HepG2 (cell line): ENCODE measurements around the gene AK8. TPM values are rescaled to one million over a fixed set of nuclear protein-coding genes. Genes with fewer than 3 reads are reported as not detected.

Experiments
- ATAD3A ChIP-seq: sonication (generic); formaldehyde crosslinking; IDR thresholded peaks from 2 replicates; pipeline ENCODE4 v1.4.0; 2020; ENCODE audit warnings: missing genetic modification reagents
- DZIP1 ChIP-seq: sonication (generic); formaldehyde crosslinking; IDR thresholded peaks from 2 replicates; pipeline ENCODE4 v1.5.0; 2020; ENCODE audit warnings: mild to moderate bottlenecking, missing genetic modification reagents
- FIP1L1 ChIP-seq: fragments of 200-400 bp; formaldehyde crosslinking; IDR thresholded peaks from 2 replicates; pipeline ENCODE4 v1.6.1; 2018; ENCODE audit warnings: low read depth, mild to moderate bottlenecking, low read length, moderate library complexity, borderline replicate concordance; ENCODE audit not compliant: insufficient read depth
- FOXM1 ChIP-seq: sonication (generic); formaldehyde crosslinking; IDR thresholded peaks from 2 replicates; pipeline ENCODE4 v1.5.0; 2020; ENCODE audit warnings: missing genetic modification reagents
- GABPB1 ChIP-seq: IDR thresholded peaks from 2 replicates; pipeline ENCODE4 v1.6.1; 2016; ENCODE audit warnings: mild to moderate bottlenecking, missing genetic modification reagents, moderate library complexity, missing compliant biosample characterization
- GATAD2A ChIP-seq: IDR thresholded peaks from 2 replicates; pipeline ENCODE4 v1.6.1; 2016
- NCOA5 ChIP-seq: sonication (generic); formaldehyde crosslinking; IDR thresholded peaks from 2 replicates; pipeline ENCODE4 v1.4.0; 2020; ENCODE audit warnings: missing genetic modification reagents
- RARA ChIP-seq: IDR thresholded peaks from 2 replicates; pipeline ENCODE4 v1.6.1; 2016; ENCODE audit warnings: missing genetic modification reagents, missing compliant biosample characterization
- SMC3 ChIP-seq: IDR thresholded peaks from 2 replicates; pipeline ENCODE4 v1.6.1; 2011; ENCODE audit warnings: low read length, improper control_type of control experiment
- SOX5 ChIP-seq: IDR thresholded peaks from 2 replicates; pipeline ENCODE4 v1.6.1; 2016; ENCODE audit warnings: borderline replicate concordance
- SPEN ChIP-seq: sonication (generic); formaldehyde crosslinking; IDR thresholded peaks from 2 replicates; pipeline ENCODE4 v1.5.1; 2020; ENCODE audit warnings: low read depth, mild to moderate bottlenecking, missing genetic modification reagents
- YEATS4 ChIP-seq: sonication (generic); formaldehyde crosslinking; IDR thresholded peaks from 2 replicates; pipeline ENCODE4 v1.4.0; 2020; ENCODE audit warnings: missing genetic modification reagents, borderline replicate concordance
- ZBTB21 ChIP-seq: sonication (generic); formaldehyde crosslinking; IDR thresholded peaks from 2 replicates; pipeline ENCODE4 v1.4.0; 2020; ENCODE audit warnings: missing genetic modification reagents
- ZC3H4 ChIP-seq: sonication (generic); formaldehyde crosslinking; IDR thresholded peaks from 2 replicates; pipeline ENCODE4 v1.4.0; 2020; ENCODE audit warnings: missing genetic modification reagents, borderline replicate concordance
- ZNF558 ChIP-seq: sonication (generic); formaldehyde crosslinking; IDR thresholded peaks from 2 replicates; pipeline ENCODE4 v1.9.0; 2022; ENCODE audit warnings: mild to moderate bottlenecking, missing genetic modification reagents, borderline replicate concordance
- ZNF607 ChIP-seq: sonication (generic); formaldehyde crosslinking; IDR thresholded peaks from 2 replicates; pipeline ENCODE4 v1.5.1; 2020; ENCODE audit warnings: missing genetic modification reagents, mild to moderate bottlenecking, borderline replicate concordance
- polyA plus RNA-seq, 8 experiments: library from polyadenylated mRNA; depleted of rRNA in 3 of 8; stranded (reverse) in 7 of 8; unstranded in 1 of 8; fragments of >200 nt; fragmentation: Illumina TruSeq in 4 of 8; extraction: Trizol in 4 of 8; gene quantifications; 2 replicates each; pipeline versions ENCODE4 v1.2.1 to v1.2.3, GENCODE V29; 2011 to 2016; ENCODE audit warnings: low read depth in 4 of 8, missing spikeins in 1 of 8, mixed read lengths in 1 of 8; ENCODE audit not compliant: insufficient read depth in 1 of 8
- total RNA-seq, 5 experiments: library from RNA; depleted of rRNA; stranded (reverse); fragments of >200 nt; fragmentation: Illumina TruSeq; extraction: Trizol; gene quantifications; 2 replicates each; pipeline ENCODE4 v1.2.3, GENCODE V29; 2016; ENCODE audit warnings: low read depth in 1 of 5
- TF ChIP-seq, protein P1 (sequence below): sonication (generic); formaldehyde crosslinking; IDR thresholded peaks from 2 replicates; pipeline ENCODE4 v1.4.0; 2020; ENCODE audit warnings: mild to moderate bottlenecking, low read depth, missing genetic modification reagents
- TF ChIP-seq, protein P2 (sequence below): sonication (generic); formaldehyde crosslinking; IDR thresholded peaks from 2 replicates; pipeline ENCODE4 v1.4.0; 2020; ENCODE audit warnings: missing genetic modification reagents, borderline replicate concordance
- TF ChIP-seq, protein P3 (sequence below): sonication (generic); formaldehyde crosslinking; IDR thresholded peaks from 2 replicates; pipeline ENCODE4 v1.4.0; 2020; ENCODE audit warnings: missing genetic modification reagents, mild to moderate bottlenecking, borderline replicate concordance
- TF ChIP-seq, protein P4 (sequence below): sonication (generic); formaldehyde crosslinking; IDR thresholded peaks from 2 replicates; pipeline ENCODE4 v1.5.0; 2020; ENCODE audit warnings: missing genetic modification reagents

AK8 gene
- total and polyA plus RNA-seq, 2 of the 13 experiments (the other 11 are each of a cell fraction or from before 2014, with no cell fraction given) = 0.11 TPM; not detected in 1

- no peak for TF ChIP-seq FOXM1 (CRISPR knock-in tag)
- no peak for TF ChIP-seq ZBTB21 (CRISPR knock-in tag)
- TF ChIP-seq SMC3 = 0 out of 2 replicates have a peak, but pooled peaks have one; percentile 4
- no peak for TF ChIP-seq ZC3H4 (CRISPR knock-in tag)
- TF ChIP-seq, protein P1, sequence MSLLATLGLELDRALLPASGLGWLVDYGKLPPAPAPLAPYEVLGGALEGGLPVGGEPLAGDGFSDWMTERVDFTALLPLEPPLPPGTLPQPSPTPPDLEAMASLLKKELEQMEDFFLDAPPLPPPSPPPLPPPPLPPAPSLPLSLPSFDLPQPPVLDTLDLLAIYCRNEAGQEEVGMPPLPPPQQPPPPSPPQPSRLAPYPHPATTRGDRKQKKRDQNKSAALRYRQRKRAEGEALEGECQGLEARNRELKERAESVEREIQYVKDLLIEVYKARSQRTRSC (CRISPR knock-in tag) = no peak
- TF ChIP-seq ZNF607 (CRISPR knock-in tag) = no peak
- TF ChIP-seq DZIP1 (CRISPR knock-in tag) = no peak
- TF ChIP-seq SPEN (CRISPR knock-in tag) = 0 out of 2 replicates have a peak, but pooled peaks have one; percentile 40
- TF ChIP-seq, protein P2, sequence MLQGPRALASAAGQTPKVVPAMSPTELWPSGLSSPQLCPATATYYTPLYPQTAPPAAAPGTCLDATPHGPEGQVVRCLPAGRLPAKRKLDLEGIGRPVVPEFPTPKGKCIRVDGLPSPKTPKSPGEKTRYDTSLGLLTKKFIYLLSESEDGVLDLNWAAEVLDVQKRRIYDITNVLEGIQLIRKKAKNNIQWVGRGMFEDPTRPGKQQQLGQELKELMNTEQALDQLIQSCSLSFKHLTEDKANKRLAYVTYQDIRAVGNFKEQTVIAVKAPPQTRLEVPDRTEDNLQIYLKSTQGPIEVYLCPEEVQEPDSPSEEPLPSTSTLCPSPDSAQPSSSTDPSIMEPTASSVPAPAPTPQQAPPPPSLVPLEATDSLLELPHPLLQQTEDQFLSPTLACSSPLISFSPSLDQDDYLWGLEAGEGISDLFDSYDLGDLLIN (CRISPR knock-in tag) = no peak
- TF ChIP-seq ZNF558 (CRISPR knock-in tag) = 0 out of 2 replicates have a peak, but pooled peaks have one; percentile 5
- no peak for TF ChIP-seq ATAD3A
- no peak for TF ChIP-seq YEATS4 (CRISPR knock-in tag)
- TF ChIP-seq, protein P3, sequence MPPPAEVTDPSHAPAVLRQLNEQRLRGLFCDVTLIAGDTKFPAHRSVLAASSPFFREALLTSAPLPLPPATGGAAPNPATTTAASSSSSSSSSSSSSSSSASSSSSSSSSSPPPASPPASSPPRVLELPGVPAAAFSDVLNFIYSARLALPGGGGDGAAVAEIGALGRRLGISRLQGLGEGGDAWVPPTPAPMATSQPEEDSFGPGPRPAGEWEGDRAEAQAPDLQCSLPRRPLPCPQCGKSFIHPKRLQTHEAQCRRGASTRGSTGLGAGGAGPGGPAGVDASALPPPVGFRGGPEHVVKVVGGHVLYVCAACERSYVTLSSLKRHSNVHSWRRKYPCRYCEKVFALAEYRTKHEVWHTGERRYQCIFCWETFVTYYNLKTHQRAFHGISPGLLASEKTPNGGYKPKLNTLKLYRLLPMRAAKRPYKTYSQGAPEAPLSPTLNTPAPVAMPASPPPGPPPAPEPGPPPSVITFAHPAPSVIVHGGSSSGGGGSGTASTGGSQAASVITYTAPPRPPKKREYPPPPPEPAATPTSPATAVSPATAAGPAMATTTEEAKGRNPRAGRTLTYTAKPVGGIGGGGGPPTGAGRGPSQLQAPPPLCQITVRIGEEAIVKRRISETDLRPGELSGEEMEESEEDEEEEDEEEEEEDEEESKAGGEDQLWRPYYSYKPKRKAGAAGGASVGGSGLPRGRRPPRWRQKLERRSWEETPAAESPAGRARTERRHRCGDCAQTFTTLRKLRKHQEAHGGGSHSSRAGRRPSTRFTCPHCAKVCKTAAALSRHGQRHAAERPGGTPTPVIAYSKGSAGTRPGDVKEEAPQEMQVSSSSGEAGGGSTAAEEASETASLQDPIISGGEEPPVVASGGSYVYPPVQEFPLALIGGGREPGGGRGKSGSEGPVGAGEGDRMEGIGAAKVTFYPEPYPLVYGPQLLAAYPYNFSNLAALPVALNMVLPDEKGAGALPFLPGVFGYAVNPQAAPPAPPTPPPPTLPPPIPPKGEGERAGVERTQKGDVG (CRISPR knock-in tag) = no peak
- TF ChIP-seq FIP1L1 = no peak
- no peak for TF ChIP-seq RARA
- 0 out of 2 replicates have a peak, but pooled peaks have one; percentile 2 for TF ChIP-seq SOX5 (CRISPR knock-in tag)
- TF ChIP-seq, protein P4, sequence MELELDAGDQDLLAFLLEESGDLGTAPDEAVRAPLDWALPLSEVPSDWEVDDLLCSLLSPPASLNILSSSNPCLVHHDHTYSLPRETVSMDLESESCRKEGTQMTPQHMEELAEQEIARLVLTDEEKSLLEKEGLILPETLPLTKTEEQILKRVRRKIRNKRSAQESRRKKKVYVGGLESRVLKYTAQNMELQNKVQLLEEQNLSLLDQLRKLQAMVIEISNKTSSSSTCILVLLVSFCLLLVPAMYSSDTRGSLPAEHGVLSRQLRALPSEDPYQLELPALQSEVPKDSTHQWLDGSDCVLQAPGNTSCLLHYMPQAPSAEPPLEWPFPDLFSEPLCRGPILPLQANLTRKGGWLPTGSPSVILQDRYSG (CRISPR knock-in tag) = no peak
- no peak for TF ChIP-seq NCOA5
- TF ChIP-seq GATAD2A (CRISPR knock-in tag) = no peak
- no peak for TF ChIP-seq GABPB1 (CRISPR knock-in tag)
Observed at GRCh38 chr9:132768932-132769905, 108.9 kb downstream of the AK8 start (continued).
